Liver (tissue), 9 donors: ENCODE results near the gene PDCD7. TPM values are rescaled to one million over a fixed set of nuclear protein-coding genes. Genes with fewer than 3 reads are reported as not detected.
A peak's percentile ranks its signal among the peaks of the same experiment; 100 is the strongest.

Experiments
- DNase-seq: peaks from one replicate; pipeline ENCODE4 v3.0.0-alpha.2; 2017; ENCODE audit warnings: low spot score
- H3K27ac ChIP-seq, 2 donors: one replicate each; pipeline ENCODE4 v1.7.0; 2013; ENCODE audit warnings: inconsistent platforms in 2 of 2, low read length in 2 of 2, control low read depth in 1 of 2, low read depth in 1 of 2, mild to moderate bottlenecking in 1 of 2
- H3K27me3 ChIP-seq, 4 donors: one replicate each; pipeline versions ENCODE4 v1.6.1 to v1.7.0; 2013; ENCODE audit warnings: low read length in 3 of 4, inconsistent platforms in 1 of 4, mild to moderate bottlenecking in 1 of 4, moderate library complexity in 1 of 4; ENCODE audit not compliant: control insufficient read depth in 4 of 4, insufficient read depth in 4 of 4
- H3K36me3 ChIP-seq, 4 donors: one replicate each; pipeline versions ENCODE4 v1.6.1 to v1.7.0; 2013; ENCODE audit warnings: low read length in 3 of 4, mild to moderate bottlenecking in 3 of 4, low read depth in 1 of 4, moderate library complexity in 1 of 4; ENCODE audit not compliant: control insufficient read depth in 4 of 4, insufficient read depth in 3 of 4
- H3K4me1 ChIP-seq, 4 donors: one replicate each; pipeline versions ENCODE4 v1.6.1 to v1.7.0; 2013; ENCODE audit warnings: low read length in 3 of 4, mild to moderate bottlenecking in 3 of 4, moderate library complexity in 1 of 4; ENCODE audit not compliant: control insufficient read depth in 4 of 4, insufficient read depth in 4 of 4
- H3K4me3 ChIP-seq, 3 donors: one replicate each; pipeline versions ENCODE4 v1.6.1 to v1.7.0; 2013; ENCODE audit warnings: low read length in 3 of 3, control low read depth in 1 of 3, low read depth in 1 of 3, mild to moderate bottlenecking in 1 of 3
- H3K9ac ChIP-seq, 2 donors: one replicate each; pipeline ENCODE4 v1.7.0; 2013; ENCODE audit warnings: low read length in 2 of 2, mild to moderate bottlenecking in 2 of 2, moderate library complexity in 2 of 2, control low read depth in 1 of 2, low read depth in 1 of 2
- H3K9me3 ChIP-seq, 4 donors: one replicate each; pipeline versions ENCODE4 v1.6.1 to v1.7.0; 2013; ENCODE audit warnings: low read length in 3 of 4; ENCODE audit not compliant: control insufficient read depth in 4 of 4
- ATF3 ChIP-seq: IDR thresholded peaks from 2 replicates; pipeline ENCODE4 v1.6.1; 2016; ENCODE audit warnings: antibody characterized with exemption
- CTCF ChIP-seq: fragments of 150-350 bp; IDR thresholded peaks from 2 replicates; pipeline ENCODE4 v1.5.1; 2017; ENCODE audit warnings: improper control_type of control experiment, low read depth, low read length; ENCODE audit not compliant: missing input control
- EGR1 ChIP-seq, 2 donors: IDR thresholded peaks; 2 replicates each; pipeline ENCODE4 v1.6.1; 2016 to 2018; ENCODE audit warnings: antibody characterized with exemption in 2 of 2, low read depth in 2 of 2
- FOXA1 ChIP-seq: IDR thresholded peaks from 2 replicates; pipeline ENCODE4 v1.6.1; 2016; ENCODE audit warnings: antibody characterized with exemption
- FOXA2 ChIP-seq: IDR thresholded peaks from 2 replicates; pipeline ENCODE4 v1.6.1; 2016; ENCODE audit warnings: antibody characterized with exemption
- GABPA ChIP-seq, 2 donors: IDR thresholded peaks in 1 of 2; conservative IDR thresholded peaks in 1 of 2; 2 replicates each; pipeline ENCODE4 v1.6.1; 2016; ENCODE audit warnings: antibody characterized with exemption in 2 of 2, mild to moderate bottlenecking in 1 of 2, moderate library complexity in 1 of 2
- HNF4A ChIP-seq, 2 donors: conservative IDR thresholded peaks; 2 replicates each; pipeline ENCODE4 v1.6.1; 2016; ENCODE audit warnings: antibody characterized with exemption in 2 of 2, mild to moderate bottlenecking in 2 of 2
- HNF4G ChIP-seq: IDR thresholded peaks from 2 replicates; pipeline ENCODE4 v1.6.1; 2016; ENCODE audit warnings: antibody characterized with exemption
- JUND ChIP-seq, 2 donors: IDR thresholded peaks; 2 replicates each; pipeline ENCODE4 v1.6.1; 2016; ENCODE audit warnings: antibody characterized with exemption in 2 of 2
- MAX ChIP-seq: IDR thresholded peaks from 2 replicates; pipeline ENCODE4 v1.6.1; 2016; ENCODE audit warnings: antibody characterized with exemption
- NR2F2 ChIP-seq: IDR thresholded peaks from 2 replicates; pipeline ENCODE4 v1.6.1; 2016; ENCODE audit warnings: antibody characterized with exemption
- RAD21 ChIP-seq, 2 donors: IDR thresholded peaks; 2 replicates each; pipeline ENCODE4 v1.6.1; 2016; ENCODE audit warnings: antibody characterized with exemption in 2 of 2, mild to moderate bottlenecking in 2 of 2
- REST ChIP-seq: IDR thresholded peaks from 2 replicates; pipeline ENCODE4 v1.6.1; 2016; ENCODE audit warnings: antibody characterized with exemption, mild to moderate bottlenecking
- RXRA ChIP-seq, 2 donors: IDR thresholded peaks; 2 replicates each; pipeline ENCODE4 v1.6.1; 2017 to 2018; ENCODE audit warnings: antibody characterized with exemption in 2 of 2, mild to moderate bottlenecking in 1 of 2
- SP1 ChIP-seq: IDR thresholded peaks from 2 replicates; pipeline ENCODE4 v1.6.1; 2018; ENCODE audit warnings: antibody characterized with exemption, mild to moderate bottlenecking
- TAF1 ChIP-seq: conservative IDR thresholded peaks from 2 replicates; pipeline ENCODE4 v1.6.1; 2016; ENCODE audit warnings: antibody characterized with exemption, mild to moderate bottlenecking
- YY1 ChIP-seq: IDR thresholded peaks from 2 replicates; pipeline ENCODE4 v1.6.1; 2016; ENCODE audit warnings: antibody characterized with exemption, mild to moderate bottlenecking
- ZBTB33 ChIP-seq: IDR thresholded peaks from 2 replicates; pipeline ENCODE4 v1.6.1; 2016; ENCODE audit warnings: antibody characterized with exemption
- WGBS: extraction: QIAGEN DNeasy Blood & Tissue Kit; methylation state at CpG from one replicate; pipeline ENCODE4 v1.1.7; 2013; 5-methylcytosine and 5-hydroxymethylcytosine counted together
- polyA plus RNA-seq, 2 donors: library from polyadenylated mRNA; stranded (reverse) in 1 of 2; unstranded in 1 of 2; fragments of 200-250 nt in 1 of 2; fragments of >200 nt in 1 of 2; fragmentation: Nextera tagmentation in 1 of 2; extraction: Ambion mirVana in 1 of 2; gene quantifications; one replicate each; pipeline versions ENCODE4 v1.2.1 to v1.2.3, GENCODE V29; 2013 to 2015
- total RNA-seq, 2 donors: library from RNA; depleted of rRNA; stranded (reverse); fragments of >200 nt; gene quantifications; one replicate each; pipeline ENCODE4 v1.2.3, GENCODE V29; 2014
- donor health status: healthy.
- donor health status: healthy.
- donor health status: healthy.
- donor health status: healthy.
- donor health status: healthy.

Gene PDCD7
- total and polyA plus RNA-seq, 4 donors, result 3.0 to 9.5 (median 6.7) TPM

GRCh38 chr15:65171428-65171827 is 37.8 kb upstream of the PDCD7 start:
- TF ChIP-seq TAF1 (no peak), FOXA1 (peak; percentile 98), JUND (IDR thresholded peaks at IDR 0.05) (peak; percentile 35 to 83), YY1 (peak; percentile 56), GABPA (IDR thresholded peaks at IDR 0.05 in 1 of 2, conservative IDR thresholded peaks at IDR 0.05 in 1 of 2) (peak in 1 of 2 donors; percentile 37), RXRA (IDR thresholded peaks at IDR 0.05) (peak; percentile 36 to 81), ZBTB33 (no peak), HNF4G (peak; percentile 45), NR2F2 (no peak), HNF4A (conservative IDR thresholded peaks at IDR 0.05) (peak; percentile 80 to 96), CTCF (no peak), MAX (peak; percentile 43), RAD21 (IDR thresholded peaks at IDR 0.05) (peak; percentile 17 to 31), EGR1 (IDR thresholded peaks at IDR 0.05; ENCODE audit: low read depth in 2 of 2) (no peak), FOXA2 (peak; percentile 98), ATF3 (no peak), REST (peak; percentile 82), SP1 (peak; percentile 69)
- H3K9me3 ChIP-seq, result no peaks in the 10 kb centered on the region
- no peak overlapping the region for H3K9ac ChIP-seq
- H3K4me1 ChIP-seq, result peaks cover 14 to 34% (median 19%) of the 10 kb centered on the region in 4 donors
- H3K27ac ChIP-seq, result peak overlapping the region; percentile 86 to 87
- peaks cover 2 to 21% (median 8%) of the 10 kb centered on the region in 4 donors for H3K36me3 ChIP-seq
- DNase-seq, result no peak
- H3K27me3 ChIP-seq, result no peaks in the 10 kb centered on the region
- no peak overlapping the region for H3K4me3 ChIP-seq
- 67% methylated on average over 5 of the region's 5 CpGs for WGBS
